C4-2B (cell line): ENCODE measurements around the gene SORL1.

Experiments used
- CTCF ChIP-seq: fragments of 450-650 bp; conservative IDR thresholded peaks from 2 replicates; pipeline ENCODE4 v1.5.1; 2017; ENCODE audit warnings: mild to moderate bottlenecking
- ZFX ChIP-seq: fragments of 450-650 bp; IDR thresholded peaks from 2 replicates; pipeline ENCODE4 v1.6.1; 2017

- TF ChIP-seq CTCF (no peak), ZFX (no peak)
Observed at GRCh38 chr11:121669422-121669821, 217.3 kb downstream of the SORL1 start.
